Caki2 (cell line): ENCODE data around the gene USP5. TPM values are rescaled to one million over a fixed set of nuclear protein-coding genes. Genes with fewer than 3 reads are reported as not detected.
"Not testable (repeated sequence)": the region's sequence is repeated elsewhere in the genome, so short reads cannot be mapped to it uniquely, and the experiment has no call there.

Source experiments
- DNase-seq: peaks from one replicate; pipeline ENCODE4 v3.0.0-alpha.2; 2015; ENCODE audit warnings: low read depth
- in situ Hi-C: cut with HindIII; loops from 2 replicates; pipeline ENCODE4 v1.10.0; 2016; ENCODE audit warnings: low sequenced_read_pairs, low pct_unique_long_range_greater_than_20kb, mixed read lengths
- total RNA-seq: library from RNA; depleted of rRNA; stranded (reverse); fragments of >200 nt; shearing (Covaris generic); gene quantifications from 2 replicates; pipeline ENCODE4 v1.2.3, GENCODE V29; 2014; ENCODE audit warnings: low replicate concordance

The USP5 gene
- total RNA-seq, 1 experiment from 2014 or later: 174 TPM

DNA sequence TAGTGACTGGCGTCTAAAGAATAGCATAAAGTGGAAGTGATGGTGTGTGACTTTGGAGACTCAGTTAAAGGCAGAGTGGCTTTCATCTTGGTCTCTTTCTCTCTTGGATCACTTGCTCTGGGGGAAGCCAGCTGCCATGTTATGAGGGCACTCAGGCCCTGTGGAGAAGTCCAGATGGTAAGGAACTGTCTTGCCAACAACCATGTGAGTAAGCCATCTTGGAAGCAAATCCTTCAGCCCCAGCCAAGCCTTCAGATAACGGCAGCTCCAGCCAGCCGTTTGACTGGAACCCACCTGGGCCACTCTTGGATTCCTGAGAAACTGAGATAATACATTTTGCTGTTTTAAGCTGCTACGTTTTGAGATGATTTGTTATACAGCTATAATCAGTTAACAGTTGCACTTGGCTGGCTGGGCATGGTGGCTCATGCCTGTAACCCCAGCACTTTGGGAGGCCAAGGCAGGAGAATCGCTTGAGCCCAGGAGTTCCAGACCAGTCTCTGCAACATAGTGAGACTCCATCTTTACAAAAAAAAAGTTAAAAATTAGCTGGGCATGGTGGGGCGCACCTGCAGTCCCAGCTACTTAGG lies 45.0 kb downstream of the USP5 start:
- no peak for DNase-seq
- in situ Hi-C loops: no loop called here

DNA sequence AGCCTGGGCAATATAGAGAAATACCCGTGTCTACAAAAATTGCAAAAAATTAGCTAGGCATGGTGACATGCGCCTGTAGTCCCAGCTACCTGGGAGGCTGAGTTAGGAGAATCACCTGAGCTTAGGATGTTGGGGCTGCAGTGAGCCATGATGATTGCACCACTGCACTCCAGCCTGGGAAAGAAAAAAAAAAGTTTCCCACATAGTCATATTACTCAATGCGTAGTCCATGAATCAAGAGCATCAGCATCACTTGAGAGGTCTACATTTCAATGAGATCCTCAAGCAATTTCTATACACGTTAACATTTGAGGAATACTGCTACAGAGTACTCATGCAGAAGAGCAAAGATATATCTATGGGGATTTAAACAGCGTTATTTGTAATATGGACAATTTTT lies 47.5 kb downstream of the USP5 start:
- no peak for DNase-seq
- in situ Hi-C loops: no loop called here

- in situ Hi-C loops: no loop called here
- peak; percentile 43 for DNase-seq
Observed at GRCh38 chr12:6899837-6900519, 48.0 kb downstream of the USP5 start.

DNA sequence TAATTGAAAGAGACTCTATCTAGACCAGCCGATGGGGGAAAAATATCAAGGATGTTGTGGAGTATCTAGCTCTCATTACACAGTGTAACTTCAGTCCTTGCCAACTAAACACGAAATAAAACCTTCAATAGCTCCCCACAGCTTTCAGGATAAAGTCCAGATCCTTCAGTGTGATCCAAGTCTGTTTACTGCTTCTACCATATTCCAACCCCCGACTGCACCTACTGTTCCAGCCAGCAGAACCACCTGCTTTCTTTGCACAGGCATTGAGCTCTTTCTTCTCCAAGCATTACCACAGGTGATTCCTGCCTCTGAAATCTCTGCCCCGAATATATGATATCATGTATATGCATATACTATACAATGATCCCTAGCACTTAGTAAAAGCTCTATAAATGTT lies 50.5 kb downstream of the USP5 start:
- no peak for DNase-seq
- in situ Hi-C loops: no loop called here

GRCh38 chr12:6903722-6904121 lies 51.8 kb downstream of the USP5 start:
- in situ Hi-C loops: no loop called here
- no peak for DNase-seq

DNA sequence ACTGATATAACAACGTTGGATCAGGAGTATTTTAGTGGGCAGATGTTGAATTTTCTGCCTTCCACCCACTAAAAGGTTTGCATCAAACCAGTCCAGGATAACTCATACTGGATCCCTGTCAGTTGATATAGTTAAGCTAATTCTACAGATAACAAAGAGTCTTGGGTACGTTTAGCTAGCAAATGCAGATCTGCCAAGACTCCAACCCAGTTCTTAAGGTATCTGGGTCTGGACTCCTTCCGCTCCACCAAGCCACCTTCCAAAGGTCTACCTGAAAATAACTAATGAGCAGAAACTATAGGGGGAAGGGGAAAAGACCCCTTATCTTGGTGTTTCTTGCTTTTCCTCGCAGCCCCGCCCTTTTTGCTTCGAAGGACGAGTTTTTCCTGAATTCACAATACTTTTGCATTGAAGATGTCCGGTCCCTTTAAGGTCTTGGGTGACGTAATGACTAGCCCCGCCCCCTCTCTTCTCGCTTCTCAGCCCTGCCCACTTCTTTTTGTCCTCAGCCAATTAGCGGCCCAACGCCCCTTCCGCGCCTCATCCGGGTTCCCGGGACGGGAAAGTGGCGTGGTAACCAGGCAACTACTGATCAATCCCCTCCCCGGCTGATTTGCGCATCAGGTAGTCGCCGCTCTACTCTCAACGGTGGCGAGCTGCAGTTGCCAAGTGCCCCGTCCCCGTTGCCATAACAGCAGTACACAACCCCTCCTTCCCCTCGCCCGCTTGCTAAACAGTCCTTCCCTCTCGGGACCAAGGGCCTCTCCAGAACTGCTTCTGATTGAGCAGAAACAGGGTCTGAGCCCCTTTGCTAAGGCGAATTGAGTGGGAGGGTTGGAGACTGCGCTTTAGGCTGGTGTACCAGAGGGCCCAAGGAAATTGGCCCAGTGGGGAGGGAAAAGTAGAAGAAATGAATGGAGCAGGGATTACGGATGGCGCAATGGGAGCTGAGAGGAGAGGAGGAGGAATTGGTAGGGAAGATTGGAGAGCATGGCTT lies 52.6 kb downstream of the USP5 start, which contains the start of gene LRRC23:
Gene LRRC23 (plus strand): TSS at position 543 of the 997 bp plus-strand sequence. CDS start 812 bp downstream, outside the sequence.
- in situ Hi-C loops: no loop called here
- DNase-seq: peak; percentile 93

- no peak for DNase-seq
- in situ Hi-C loops: no loop called here
Observed at GRCh38 chr12:6905414-6906040, 53.6 kb downstream of the USP5 start.

DNA sequence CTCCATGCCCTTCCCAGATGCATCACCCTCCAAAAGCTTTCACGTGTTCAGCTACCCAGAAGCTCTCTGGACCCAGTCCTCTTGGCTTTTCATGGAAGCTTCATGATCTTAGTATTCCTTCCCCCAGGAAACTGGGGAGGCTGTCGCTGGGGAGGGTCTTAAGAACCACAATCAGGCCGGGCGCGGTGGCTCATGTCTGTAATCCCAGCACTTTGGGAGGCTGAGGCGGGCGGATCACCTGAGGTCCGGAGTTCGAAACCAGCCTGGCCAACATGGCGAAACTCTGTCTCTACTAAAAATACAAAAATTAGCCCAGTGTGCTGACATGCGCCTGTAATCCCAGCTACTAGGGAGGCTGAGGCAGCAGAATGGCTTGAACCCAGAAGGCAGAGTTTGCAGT lies 56.2 kb downstream of the USP5 start:
- in situ Hi-C loops, DNase-seq: not testable (repeated sequence)

DNA sequence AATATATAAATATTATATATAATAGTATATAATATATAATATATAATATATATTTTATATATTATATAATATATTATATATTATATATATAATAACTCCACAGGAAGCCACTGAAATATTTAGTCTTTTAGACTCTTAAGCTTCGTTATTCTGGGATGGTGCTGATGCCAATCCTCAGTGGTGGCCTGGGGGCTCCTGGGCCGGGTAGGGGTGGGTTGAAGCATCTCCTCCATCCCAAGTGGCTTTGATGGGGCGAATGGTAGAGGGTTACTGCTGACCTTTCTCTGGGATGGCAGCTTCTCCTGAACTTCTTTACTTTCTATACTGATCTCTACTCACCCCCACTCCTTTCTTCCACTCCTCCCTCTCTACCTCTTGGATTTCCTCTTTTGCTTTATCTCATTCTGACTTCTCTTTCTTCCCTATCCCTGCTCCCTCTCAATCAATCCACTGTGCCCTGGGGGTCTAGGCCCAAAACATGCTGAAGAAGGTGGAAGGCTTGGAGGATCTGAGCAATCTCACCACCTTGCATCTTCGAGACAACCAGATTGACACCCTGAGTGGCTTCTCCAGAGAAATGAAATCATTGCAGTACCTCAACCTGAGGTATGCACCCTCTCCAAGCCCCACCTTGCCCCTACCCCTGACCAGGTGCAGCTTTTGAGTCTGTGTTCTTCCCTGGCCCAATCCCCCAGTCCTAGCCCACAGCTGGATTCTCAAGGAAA lies 57.6 kb downstream of the USP5 start:
- in situ Hi-C loops: no loop called here

DNA sequence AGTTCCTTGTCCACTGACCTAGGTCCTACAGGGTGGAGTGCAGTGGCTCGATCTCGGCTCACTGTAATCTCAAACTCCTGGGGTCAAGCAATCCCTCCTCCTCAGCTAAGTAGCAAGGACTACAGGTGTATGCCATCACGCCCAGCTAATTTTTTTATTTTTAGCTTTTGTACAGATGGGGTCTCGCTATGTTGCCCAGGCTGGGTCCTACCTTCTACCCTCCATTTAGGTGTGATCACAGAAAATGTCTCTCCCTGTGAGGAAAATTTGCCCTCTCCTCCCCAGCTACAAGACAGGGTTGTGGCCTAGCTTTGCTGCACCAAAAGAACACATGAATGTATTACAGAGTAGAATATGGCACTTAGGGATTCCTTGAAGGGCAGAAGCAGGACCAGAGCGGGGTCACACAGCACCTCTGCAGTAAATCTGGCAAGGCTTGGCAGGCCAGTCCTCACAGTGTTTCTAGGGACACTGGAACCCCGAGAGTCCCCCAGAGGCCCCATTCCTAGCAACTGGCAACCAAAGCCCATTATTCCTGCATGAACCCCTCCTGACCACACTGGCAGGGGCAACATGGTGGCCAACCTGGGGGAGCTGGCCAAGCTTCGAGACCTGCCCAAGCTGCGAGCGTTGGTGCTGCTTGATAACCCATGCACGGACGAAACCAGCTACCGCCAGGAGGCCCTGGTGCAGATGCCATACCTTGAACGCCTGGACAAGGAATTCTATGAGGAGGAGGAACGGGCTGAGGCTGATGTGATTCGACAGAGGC lies 60.4 kb downstream of the USP5 start:
- in situ Hi-C loops: no loop called here

More for the DNA sequence above, 57.6 kb downstream of the USP5 start:
- no peak for DNase-seq

DNA sequence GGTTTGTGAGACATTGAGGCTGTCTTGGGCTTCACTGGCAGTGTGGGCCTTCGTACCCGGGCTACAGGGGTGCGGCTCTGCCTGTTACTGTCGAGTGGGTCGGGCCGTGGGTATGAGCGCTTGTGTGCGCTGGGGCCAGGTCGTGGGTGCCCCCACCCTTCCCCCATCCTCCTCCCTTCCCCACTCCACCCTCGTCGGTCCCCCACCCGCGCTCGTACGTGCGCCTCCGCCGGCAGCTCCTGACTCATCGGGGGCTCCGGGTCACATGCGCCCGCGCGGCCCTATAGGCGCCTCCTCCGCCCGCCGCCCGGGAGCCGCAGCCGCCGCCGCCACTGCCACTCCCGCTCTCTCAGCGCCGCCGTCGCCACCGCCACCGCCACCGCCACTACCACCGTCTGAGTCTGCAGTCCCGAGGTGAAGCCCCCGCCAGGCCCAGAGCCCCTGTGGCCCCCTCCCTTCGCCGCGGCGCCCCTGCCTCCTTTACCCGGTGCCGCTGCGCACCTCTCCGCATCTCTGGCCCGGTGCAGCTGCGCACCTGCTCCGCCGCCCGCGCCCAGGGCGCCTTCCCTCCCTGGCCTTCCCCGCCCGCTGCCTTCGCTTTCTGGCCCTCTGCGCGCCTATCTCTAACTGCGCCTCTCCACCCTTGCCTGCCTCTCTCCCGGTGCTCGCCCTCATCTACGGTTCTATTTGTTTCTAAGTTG lies 62.4 kb downstream of the USP5 start, which contains the start of gene ENO2:
Gene ENO2 (plus strand): TSS at position 335 of the 701 bp plus-strand sequence. CDS start 1,253 bp downstream, outside the sequence.
- in situ Hi-C loops: no loop called here
- peak; percentile 69 for DNase-seq

More for the DNA sequence above, 60.4 kb downstream of the USP5 start:
- no peak for DNase-seq

DNA sequence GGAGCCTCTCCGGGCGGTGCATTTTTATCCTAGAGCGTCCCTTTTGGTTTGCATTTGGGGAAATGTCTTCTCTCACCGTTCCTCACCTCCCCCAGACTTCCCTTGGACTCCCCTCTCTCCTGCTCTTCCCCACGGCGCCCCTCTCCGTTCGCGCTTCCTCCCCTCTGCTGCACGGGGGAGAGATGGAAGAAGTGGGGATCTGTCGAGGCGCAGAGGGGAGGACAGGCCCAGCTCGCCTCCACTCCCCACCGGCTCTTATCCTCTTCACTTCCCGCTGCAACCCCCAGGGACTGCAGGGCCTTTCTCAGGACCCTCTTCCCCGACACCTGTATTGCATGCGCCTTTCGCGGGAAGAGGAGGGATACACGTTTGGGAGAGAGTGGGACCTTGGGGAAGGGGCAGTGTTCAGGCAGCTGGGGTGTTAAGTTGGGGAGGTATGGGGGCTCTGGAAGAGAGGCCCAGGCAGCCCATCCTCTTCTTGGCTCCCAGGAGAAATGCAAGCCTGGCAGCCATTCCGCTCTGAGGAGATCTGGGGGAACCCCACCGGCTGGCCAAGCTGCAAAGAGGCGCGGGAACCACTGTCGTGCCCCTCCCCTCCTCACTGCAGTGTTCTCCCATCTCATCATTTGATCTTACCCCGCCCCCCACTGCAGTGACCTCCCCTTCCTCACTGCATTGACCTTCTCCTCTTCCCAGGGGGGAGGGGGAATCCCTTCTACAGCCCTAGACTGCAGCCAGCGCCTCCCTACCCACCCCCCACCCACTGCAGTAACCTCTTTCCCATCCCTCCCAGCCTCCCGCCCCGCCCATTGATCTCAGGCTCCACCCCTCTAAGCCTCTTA lies 63.2 kb downstream of the USP5 start:
- in situ Hi-C loops: no loop called here
- DNase-seq: peak; percentile 67

DNA sequence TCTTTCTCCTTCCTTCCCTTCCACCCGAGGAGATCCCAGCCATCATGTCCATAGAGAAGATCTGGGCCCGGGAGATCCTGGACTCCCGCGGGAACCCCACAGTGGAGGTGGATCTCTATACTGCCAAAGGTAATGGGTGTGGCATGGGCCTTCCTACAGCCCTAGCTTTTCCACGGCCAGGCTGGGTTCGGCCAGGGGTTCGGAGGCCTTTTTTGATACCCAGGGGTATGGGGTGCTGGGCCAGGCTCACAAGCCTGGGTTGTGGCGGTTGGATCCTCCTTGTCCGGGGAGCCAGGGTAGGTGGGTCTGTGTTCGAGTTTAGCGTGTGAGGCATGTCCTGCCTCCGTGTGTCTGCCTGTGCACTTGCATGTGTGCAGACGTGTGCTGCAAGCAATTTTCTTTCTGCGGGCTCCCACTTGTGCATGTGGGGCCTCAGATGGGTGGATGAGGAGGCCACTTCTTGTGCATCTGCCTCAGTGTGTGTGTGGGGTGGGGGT lies 63.9 kb downstream of the USP5 start:
- in situ Hi-C loops: no loop called here
- DNase-seq: no peak
